Hematopoietic multipotent progenitor cell treated with erythropoietin and hydrocortisone succinate and interleukin-3 and kit ligand, for 15 days (in vitro differentiated cells): ENCODE data around the gene DTX2.
"Not testable (repeated sequence)": the region's sequence is repeated elsewhere in the genome, so short reads cannot be mapped to it uniquely, and the experiment has no call there.

Experiments used
- DNase-seq: peaks from one replicate; pipeline ENCODE4 v3.0.0-alpha.2; 2015; ENCODE audit warnings: low spot score

Gene DTX2

DNA sequence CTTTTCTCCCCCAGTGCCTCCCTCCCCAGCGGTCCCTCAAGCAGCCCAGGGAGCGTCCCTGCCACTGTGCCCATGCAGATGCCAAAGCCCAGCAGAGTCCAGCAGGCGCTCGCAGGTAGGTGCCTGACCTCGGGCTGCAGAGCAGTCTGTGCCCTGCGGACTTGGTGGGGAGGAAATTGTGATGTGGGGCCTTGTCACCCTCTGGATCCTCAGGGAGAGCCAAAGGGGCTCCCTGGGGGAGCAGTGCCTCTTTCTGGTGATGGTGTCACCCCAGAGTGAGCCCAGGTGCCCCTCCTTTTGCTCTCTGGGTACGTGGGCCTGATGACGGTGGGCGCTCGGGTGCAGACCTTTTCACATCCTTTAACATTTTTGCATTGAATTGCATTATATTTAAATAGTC, 30.6 kb downstream of the DTX2 start:
- not testable (repeated sequence) for DNase-seq

DNA sequence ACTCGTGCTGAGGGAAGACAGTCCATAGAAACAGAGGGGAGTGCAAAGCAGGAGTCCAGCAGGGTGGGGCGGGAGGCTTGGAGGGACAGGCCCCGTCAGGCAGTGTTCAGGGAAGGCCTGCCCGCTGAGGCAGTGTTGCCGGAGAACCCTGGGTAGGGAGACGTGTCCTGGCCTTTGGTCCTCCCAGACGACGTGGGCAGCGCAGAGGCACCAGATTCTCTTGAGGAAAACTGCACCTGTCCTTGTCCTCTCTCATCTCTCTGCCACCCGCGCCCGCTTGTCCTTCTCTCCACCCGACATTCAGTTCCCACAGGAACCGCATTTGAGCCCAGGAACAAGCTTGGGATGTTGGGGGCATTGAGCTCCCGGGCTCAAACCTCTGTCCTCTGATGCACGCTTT, 34.2 kb downstream of the DTX2 start:
- not testable (repeated sequence) for DNase-seq

DNA sequence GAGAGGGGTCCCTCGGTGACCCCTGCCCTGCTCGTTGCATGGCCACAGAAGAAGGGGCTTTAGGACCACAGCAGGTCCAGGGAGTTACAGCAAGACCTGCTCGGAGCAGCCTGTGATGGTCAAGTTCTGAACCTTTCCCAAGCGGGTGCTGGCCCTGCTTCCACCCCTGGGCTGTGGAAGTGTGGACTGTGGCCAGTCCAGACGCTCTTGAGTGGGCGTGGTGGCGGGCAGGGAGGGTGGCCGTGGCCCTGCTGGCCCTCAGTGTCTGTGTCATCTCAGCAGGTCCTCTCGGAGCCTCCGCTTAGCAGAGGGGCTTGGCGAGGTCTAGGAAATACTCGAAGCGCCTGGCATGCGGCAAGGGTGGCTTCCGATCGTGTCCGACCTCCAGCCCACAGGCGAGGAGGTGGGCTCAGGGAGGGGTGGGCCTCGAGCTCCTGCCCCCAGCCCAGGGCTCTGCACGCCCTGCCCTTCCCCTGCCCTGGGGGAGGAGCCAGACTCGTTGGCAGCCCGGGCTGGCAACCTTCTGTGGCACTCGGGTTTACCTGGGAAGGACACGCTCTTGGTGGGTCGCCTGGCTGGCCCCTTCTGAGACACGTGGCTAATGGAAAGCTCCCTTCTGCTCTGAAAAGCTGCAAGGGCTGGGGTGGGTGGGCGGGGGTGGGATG, 36.5 kb downstream of the DTX2 start:
- DNase-seq: not testable (repeated sequence)

DNA sequence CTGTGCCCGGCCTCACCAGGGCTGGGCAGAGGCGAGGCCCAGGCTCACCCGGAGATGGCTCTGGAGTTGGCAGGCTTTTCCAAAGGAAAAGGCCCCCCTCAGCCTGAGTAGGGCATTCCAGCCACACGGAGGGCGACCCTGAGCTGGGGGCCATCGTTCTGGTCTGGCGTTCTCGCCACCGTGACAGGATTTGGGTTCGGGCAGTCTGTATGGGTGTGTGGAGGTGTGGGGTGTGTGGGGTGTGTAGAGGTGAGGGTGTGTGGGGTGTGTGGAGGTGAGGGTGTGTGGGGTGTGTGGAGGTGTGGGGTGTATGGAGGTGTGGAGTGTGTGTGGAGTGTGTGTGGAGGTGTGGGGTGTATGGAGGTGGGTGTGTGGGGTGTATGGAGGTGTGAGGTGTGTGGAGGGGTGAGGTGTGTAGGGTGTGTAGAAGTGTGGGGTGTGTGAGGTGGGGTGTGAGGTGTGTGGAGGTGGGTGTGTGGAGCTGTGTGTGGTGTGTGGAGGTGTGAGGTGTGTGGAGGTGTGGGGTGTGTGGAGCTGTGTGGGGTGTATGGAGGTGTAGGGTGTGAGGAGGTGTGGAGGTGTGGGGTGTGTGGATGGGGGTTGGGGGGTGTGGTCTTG, 37.2 kb downstream of the DTX2 start:
- DNase-seq: not testable (repeated sequence)

DNA sequence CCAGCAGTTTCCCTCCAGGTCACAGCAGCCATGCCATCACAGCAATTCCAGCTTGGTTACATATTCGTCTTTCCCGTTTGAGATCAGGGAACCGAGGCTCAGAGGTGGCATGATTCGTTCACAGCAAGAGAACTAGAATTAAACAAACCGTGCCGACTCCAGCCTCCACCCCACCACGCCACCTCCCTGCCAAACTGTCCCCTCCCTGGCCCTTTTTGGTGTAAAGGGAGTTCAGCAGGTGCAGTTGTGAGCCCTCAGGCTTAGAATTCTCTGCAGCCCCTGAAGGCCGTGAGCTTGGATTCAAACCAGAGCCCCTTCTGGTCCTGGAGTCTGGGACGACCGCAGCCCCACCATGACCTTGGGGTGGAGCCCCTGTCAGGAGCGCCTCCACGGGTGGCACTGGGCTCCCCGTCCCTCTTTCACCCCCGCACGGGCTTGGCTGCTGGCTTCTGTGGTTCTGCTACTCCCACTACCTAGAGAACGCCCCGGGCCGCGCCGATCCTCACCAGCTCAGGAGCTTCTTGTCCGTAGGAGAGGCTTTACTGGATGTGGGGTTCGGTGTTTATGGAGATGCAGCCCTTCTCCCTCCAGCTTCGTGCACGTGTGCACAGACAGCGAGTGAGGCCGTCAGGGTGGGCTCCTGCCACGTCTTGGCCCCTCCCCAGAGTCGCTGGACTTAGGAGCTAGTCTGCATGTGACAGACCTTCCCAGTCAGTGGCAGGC, 37.9 kb downstream of the DTX2 start:
- DNase-seq: not testable (repeated sequence)

DNA sequence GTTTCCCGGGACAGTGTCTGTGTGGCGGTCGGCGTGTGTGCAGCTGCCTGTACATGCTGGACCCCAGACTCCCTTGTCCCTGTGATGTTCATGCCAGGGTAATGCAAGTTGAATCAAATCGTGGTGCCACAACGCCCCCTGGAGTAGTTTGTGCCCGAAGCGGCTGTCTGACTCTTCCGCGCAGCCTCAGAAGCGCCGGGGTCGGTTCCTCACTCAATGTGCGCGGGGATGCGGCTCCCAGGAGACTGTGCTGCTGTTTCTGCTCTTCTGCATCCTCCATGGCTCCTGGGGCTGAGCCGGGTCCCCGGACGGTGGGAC, 38.4 kb downstream of the DTX2 start:
- DNase-seq: not testable (repeated sequence)

- DNase-seq: not testable (repeated sequence)
Observed at GRCh38 chr7:76502224-76502623, 40.7 kb downstream of the DTX2 start.

GRCh38 chr7:76502836-76503235, 41.3 kb downstream of the DTX2 start:
- not testable (repeated sequence) for DNase-seq

- DNase-seq: not testable (repeated sequence)
Observed at GRCh38 chr7:76503244-76503643, 41.7 kb downstream of the DTX2 start.

DNA sequence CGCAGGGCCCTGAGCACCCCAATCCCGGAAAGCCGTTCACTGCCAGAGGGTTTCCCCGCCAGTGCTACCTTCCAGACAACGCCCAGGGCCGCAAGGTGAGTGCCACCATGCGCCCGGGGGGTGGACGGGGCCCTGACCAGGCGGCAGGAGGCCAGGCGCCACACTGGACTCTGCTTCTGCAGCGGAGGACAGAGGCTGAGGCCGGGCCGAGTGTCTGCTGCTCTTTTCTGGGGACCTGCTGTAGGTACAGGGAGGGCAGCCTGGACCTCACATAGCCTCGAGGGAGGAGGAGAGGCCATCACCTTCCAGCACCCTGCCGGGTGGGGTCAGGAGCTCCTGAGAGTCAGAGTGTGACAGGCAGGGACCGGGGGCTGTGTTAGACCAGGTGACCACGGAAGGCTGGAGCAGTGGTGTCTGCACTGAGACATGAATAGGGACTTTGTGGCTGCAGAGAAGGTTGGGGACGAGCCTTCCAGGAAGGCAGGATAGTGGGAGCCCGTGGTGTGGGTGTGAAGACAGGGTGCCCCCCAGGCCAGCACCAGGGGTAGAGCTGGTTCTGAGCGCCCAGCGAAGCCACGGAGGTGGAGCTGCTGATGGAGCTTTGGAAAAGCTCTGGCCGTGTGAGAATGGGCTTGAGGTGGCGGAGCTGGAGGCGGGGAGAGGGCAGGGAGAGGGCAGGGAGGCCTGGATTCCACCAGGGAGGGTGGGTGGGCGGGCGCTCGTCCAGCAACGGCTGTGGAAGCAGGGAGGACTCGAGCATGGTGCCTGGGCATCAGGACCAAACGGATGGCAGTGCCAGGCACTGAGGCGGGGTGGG, 43.0 kb downstream of the DTX2 start:
- DNase-seq: not testable (repeated sequence)

- DNase-seq: no peak
Observed at GRCh38 chr7:76505168-76506080, 43.9 kb downstream of the DTX2 start.

DNA sequence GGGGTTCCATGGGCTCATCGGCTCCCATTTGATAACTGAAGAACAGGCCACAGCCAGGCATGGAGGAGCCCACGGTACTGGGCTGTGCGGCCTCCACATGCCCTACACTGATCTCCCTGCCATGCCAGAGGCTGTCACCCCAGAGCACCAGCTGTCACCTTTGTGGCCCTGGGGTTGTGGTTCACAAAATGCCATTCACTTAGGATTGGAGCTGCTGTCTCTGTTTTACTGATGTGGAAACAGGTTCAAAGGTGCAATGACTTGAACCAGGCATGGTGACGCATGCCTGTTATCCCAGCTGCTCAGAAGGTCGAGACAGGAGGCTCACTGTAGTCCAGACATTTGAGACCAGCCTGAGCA, 44.6 kb downstream of the DTX2 start:
- no peak for DNase-seq

DNA sequence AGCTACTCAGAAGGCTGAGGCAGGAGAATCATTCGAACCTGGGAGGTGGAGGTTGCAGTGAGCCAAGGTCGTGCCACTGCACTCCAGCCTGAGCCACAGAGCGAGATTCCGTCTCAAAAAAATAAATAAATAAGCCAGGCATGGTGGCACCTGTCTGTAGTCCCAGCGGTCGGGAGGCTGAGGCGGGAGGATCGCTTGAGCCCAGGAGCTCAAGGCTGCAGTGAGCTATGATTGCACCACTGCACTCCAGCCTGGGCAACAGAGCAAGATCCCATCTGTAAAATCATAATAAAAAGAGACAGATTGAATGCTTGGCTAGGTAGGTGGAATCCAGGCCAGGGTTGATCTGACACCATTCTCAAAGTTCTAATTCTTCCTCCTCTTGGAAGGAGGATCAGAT, 45.1 kb downstream of the DTX2 start:
- not testable (repeated sequence) for DNase-seq

DNA sequence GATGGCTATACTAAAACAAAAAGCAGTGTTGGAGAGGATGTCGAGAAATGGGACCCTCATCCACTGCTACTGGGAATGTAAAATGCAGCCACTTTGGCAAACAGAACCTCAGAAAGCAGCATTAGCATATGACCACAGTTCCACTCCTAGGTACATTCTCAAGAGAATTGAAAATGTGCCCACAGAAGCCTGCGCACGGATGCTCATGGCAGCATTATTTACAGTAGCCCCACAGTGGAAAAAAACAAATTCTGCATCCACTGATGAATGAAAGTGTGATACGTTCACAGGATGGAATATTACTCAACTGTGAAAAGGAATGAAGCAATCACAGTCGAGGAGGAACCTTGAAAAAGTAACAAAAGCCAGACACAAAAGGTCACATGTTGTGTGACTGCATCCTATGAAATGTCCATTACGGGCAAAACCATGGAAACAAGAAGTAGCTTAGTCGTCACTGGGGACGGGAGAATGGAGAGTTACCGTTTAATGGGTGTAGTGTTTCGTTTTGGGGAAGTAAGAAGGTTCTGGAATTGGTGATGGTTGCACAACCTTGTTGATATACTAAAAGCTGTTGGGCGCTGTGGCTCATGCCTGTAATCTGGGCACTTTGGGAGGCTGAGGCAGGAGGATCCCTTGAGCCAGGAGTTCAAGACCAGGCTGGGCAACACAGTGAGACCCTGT, 46.4 kb downstream of the DTX2 start:
- no peak for DNase-seq

DNA sequence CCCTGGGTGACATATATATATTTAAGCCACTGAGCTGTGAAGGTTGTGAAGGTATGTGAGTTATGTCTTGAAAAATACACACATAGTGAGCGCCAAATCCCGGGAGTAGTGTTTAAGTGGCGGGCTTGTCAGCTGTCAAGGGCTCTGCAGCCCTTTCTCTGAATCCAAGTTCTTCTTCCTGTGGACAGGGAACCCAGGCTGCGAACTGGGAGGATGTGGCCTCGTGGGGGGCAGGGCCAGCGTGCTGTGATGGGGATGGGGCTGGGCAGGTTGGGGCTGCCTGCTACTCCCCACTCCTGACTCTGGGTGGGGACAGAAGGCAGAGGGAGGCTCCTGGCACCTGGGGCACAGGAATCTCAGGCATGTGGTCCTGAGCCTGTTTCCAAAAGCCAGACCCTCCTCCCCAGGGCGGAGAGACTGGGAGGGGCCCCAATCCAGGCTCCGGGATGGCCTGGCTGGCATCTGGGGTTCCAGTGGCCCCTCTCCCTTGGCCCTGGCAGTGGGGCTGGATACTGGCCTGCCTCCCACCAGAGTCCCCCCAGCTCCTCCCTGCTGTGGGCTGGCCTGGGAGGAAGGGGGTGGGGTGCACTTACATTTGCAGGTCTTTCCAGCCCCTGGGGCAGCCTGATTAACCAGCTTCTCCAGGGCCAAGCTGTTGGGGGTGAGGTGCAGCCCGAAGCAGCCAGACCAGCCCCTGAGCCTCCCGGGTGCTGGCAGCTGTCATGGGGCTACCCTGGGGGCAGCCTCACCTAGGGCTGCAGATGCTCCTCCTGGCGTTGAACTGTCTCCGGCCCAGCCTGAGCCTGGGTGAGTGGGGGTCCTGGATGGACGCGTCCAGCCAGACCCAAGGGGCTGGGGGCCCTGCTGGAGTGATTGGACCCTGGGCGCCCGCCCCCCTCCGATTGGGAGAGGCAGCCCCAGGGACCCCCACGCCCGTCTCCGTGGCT, 48.7 kb downstream of the DTX2 start, which contains the start of gene UPK3B:
TSS of gene UPK3B (plus strand) at position 622 of the 947 bp plus-strand sequence. CDS start at position 723, 101 bp downstream.
- no peak for DNase-seq

GRCh38 chr7:76511200-76511910, 49.8 kb downstream of the DTX2 start:
- DNase-seq: not testable (repeated sequence)

DNA sequence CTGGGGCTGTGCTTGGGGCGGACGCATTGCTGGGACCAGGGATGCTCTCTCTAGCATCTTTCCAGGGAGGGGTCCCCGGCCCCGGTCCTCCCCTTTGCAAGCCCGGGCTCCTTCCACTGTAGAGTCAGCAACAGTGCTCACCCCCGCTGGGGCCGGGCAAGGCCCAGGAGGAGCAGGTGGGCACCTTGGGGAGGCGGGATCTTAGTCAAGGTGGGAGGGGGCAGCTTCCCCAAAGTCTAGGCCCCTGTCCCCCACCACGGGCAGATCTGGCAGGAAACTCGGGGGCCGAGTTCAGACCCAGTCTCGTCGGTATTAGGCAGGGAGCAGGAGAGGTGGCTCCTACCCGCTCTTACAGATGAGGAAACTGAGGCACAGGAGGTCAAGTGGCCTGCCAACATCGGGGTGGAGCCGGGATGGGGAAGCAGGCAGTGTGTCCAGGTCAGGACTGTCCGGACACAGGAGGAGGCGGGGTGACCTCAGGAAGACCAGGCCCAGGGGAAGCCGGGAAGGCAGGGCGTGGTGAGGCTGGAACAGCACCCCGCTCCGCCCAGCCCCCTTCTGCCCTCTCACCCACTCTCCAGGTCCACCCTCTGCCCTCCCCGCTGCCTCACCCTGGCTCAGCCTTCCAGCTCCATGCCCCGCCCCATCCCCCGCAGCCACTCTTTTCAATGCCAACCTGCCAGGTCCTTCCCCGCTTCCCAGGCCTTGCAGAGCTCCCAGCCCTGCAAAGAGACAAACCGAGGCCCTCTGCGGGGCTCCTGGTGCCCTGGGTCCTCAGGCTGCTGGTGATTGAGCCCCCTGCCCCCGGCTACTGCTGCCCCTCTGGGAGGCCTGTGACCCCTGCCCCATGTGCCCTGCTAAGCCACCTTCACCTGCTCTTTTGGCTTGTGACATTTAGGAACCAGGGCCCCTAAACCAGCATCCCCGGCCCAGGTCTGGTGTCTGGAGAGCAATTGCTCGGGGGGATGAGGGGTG, 50.7 kb downstream of the DTX2 start:
- not testable (repeated sequence) for DNase-seq
